ENCODE measurements around the gene ARHGAP45. TPM values are rescaled to one million over a fixed set of nuclear protein-coding genes. Genes with fewer than 3 reads are reported as not detected.

The ARHGAP45 gene
- total and polyA plus RNA-seq, 8 donors = 12.2 to 211 (median 15.8) TPM

- Histone ChIP-seq H3K4me3 (peak overlapping the region in 1 of 4 donors; percentile 29), H3K36me3 (peaks cover 65 to 100% (median 96%) of the 10 kb centered on the region in 4 donors), H3K27ac (peak overlapping the region; percentile 12 to 87 (median 78)), H3K4me1 (peaks cover 24 to 50% (median 40%) of the 10 kb centered on the region in 4 donors), H3K27me3 (no peaks in the 10 kb centered on the region), H3K9me3 (no peaks in the 10 kb centered on the region)
- DNase-seq = no peak
- intact Hi-C loops (cut with DNase I; ENCODE audit: low total_unique reads) = loop anchor here (5.0 kb wide), 1 partner anchor 71 kb away; no protein-coding TSS in a partner anchor
- TF ChIP-seq POLR2AphosphoS5 (IDR thresholded peaks at IDR 0.05) (no peak), POLR2A (IDR thresholded peaks at IDR 0.05) (no peak), EP300 (IDR thresholded peaks at IDR 0.05) (no peak)
- TF ChIP-seq, protein P1, sequence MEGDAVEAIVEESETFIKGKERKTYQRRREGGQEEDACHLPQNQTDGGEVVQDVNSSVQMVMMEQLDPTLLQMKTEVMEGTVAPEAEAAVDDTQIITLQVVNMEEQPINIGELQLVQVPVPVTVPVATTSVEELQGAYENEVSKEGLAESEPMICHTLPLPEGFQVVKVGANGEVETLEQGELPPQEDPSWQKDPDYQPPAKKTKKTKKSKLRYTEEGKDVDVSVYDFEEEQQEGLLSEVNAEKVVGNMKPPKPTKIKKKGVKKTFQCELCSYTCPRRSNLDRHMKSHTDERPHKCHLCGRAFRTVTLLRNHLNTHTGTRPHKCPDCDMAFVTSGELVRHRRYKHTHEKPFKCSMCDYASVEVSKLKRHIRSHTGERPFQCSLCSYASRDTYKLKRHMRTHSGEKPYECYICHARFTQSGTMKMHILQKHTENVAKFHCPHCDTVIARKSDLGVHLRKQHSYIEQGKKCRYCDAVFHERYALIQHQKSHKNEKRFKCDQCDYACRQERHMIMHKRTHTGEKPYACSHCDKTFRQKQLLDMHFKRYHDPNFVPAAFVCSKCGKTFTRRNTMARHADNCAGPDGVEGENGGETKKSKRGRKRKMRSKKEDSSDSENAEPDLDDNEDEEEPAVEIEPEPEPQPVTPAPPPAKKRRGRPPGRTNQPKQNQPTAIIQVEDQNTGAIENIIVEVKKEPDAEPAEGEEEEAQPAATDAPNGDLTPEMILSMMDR (IDR thresholded peaks at IDR 0.05) = no peak
- WGBS, 5 donors = 42 to 65% (median 55%) methylated on average over 11 to 18 of the region's 18 CpGs
These were observed 44.8 kb downstream of the ARHGAP45 start for GRCh38 chr19:1111641-1112267.

DNA sequence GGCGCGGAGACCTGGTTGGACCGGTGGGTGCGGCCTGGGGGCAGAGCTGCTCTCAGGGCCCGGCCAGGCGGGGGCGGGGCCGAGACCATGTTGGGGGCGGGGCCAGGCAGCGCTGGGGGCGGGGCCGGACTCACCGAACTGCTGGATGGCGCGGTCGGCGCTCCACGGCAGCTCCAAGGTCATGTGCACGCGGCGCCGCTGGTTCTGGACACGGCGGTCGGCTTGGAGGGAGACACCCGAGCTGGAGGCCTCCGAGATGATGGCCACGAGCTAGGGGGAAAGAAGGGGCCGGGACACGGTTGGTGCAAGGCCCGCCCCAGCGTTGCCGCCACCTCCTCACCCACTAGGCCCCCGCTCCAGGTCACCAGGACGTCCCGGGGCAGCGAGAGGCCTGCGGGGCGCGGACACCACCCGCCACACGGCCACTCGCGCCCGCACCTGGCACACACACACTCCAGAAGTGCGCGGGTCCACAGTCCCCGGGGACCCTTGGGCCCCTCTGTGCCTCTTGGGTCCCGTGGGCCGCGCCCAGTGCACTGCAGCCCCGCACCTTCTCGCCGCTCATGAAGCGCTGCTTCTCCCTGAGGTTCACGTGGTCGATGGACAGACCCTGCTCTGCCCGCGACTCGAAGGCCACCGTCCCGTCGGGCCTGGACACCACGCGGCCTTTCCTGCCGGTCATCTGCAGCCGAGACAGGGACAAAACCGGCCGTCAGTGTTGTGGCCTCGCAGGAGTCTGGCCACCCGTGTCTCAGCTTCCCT is 45.5 kb downstream of the ARHGAP45 start:
- DNase-seq = peak; percentile 90 to 91
- intact Hi-C loops (cut with DNase I; ENCODE audit: low total_unique reads) = loop anchor here (5.0 kb wide), 1 partner anchor 70 kb away; no protein-coding TSS in a partner anchor
- Histone ChIP-seq H3K4me3 (peak overlapping the region in 2 of 4 donors; percentile 5 to 29), H3K27ac (peak overlapping the region; percentile 62 to 87 (median 82)), H3K9me3 (no peaks in the 10 kb centered on the region), H3K4me1 (peaks cover 24 to 43% (median 33%) of the 10 kb centered on the region in 4 donors), H3K27me3 (no peaks in the 10 kb centered on the region), H3K36me3 (peaks cover 65 to 100% (median 96%) of the 10 kb centered on the region in 4 donors)
- 32 to 65% (median 55%) methylated on average over 32 to 71 of the region's 71 CpGs for WGBS, 5 donors
- TF ChIP-seq, protein P1 (IDR thresholded peaks at IDR 0.05) = no peak
- TF ChIP-seq POLR2AphosphoS5 (IDR thresholded peaks at IDR 0.05) = peak in 1 of 3 donors; percentile 41

DNA sequence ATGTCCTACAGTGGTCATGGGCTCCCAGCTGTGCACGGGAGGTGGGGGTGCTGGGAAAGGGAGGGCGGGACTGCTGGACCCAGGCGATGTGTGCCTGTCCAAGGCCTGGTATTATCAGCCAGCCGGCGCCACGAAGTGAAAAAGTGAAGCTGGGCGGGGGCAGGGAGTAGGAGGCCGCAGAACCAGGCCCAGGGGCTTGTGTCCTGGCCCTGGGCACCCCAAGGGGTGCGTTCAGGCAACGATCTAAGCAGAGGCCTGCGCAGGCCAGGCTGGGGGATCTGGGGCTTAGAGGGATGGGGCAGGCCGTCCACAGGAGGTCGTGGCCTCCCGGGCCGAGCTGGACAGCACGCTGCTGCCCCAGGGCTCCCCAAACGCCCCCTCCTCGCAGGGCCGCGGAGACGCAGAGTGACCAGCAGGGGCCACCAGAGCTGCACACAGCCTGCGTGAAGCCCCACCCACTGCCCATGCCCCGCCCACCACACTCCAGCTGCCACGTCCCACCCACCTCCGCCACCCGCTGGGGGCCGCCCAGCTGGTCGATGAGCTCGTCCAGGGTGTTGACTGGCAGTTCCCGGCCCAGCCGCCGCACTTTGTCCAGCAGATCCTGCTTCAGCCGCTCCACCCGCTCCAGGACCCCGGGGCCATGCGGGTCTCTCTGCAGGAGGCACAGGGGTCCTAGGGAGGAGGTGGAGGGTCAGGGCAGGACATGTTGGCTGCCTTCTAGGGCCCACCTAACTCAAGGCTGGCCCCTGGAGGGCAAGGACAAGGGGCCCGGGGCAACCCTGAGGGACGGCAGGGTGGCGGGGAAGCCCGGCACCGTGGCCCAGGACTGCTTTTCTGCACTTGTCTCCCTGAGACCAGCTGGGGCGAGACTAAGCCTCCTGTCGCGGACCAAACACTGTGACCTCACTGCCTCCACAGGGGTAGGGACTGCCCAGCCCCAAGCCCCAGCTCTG is 46.3 kb downstream of the ARHGAP45 start:
- peak; percentile 97 to 98 for DNase-seq
- Histone ChIP-seq H3K27me3 (no peaks in the 10 kb centered on the region), H3K4me1 (peaks cover 24 to 37% (median 30%) of the 10 kb centered on the region in 4 donors), H3K27ac (peak overlapping the region; percentile 25 to 87 (median 82)), H3K9me3 (no peaks in the 10 kb centered on the region), H3K36me3 (peaks cover 71 to 100% (median 96%) of the 10 kb centered on the region in 4 donors), H3K4me3 (peak overlapping the region in 2 of 4 donors; percentile 5 to 29)
- WGBS, 5 donors = 22 to 42% (median 24%) methylated on average over 21 to 44 of the region's 44 CpGs
- TF ChIP-seq POLR2A (IDR thresholded peaks at IDR 0.05) (no peak), EP300 (IDR thresholded peaks at IDR 0.05) (no peak), POLR2AphosphoS5 (IDR thresholded peaks at IDR 0.05) (peak; percentile 12 to 78 (median 57))
- TF ChIP-seq, protein P1 (IDR thresholded peaks at IDR 0.05) = peak in 5 of 7 experiments; percentile 83 to 90 (median 86)
- intact Hi-C loops (cut with DNase I; ENCODE audit: low total_unique reads) = loop anchor here (5.0 kb wide), 1 partner anchor 69 kb away; no protein-coding TSS in a partner anchor
